Colonic mucosa (tissue), 4 donors: ENCODE measurements around the gene MYH7. TPM values are rescaled to one million over a fixed set of nuclear protein-coding genes. Genes with fewer than 3 reads are reported as not detected.
"Not testable (repeated sequence)": the region's sequence is repeated elsewhere in the genome, so short reads cannot be mapped to it uniquely, and the experiment has no call there.

Experiments used
- DNase-seq: peaks from one replicate; pipeline ENCODE4 v3.0.0-alpha.2; 2020
- H3K27ac ChIP-seq: fragments of 200-600 bp; one replicate; pipeline ENCODE4 v1.8.0; 2021
- H3K27me3 ChIP-seq: fragments of 200-600 bp; one replicate; pipeline ENCODE4 v1.8.0; 2021
- H3K36me3 ChIP-seq: fragments of 200-600 bp; one replicate; pipeline ENCODE4 v1.8.0; 2021
- H3K4me1 ChIP-seq: fragments of 200-600 bp; one replicate; pipeline ENCODE4 v1.8.0; 2021; ENCODE audit warnings: mild to moderate bottlenecking
- H3K4me3 ChIP-seq: fragments of 200-600 bp; one replicate; pipeline ENCODE4 v1.8.0; 2021
- H3K9ac ChIP-seq, 2 donors: one replicate each; pipeline ENCODE4 v1.7.0; 2013; ENCODE audit warnings: control low read depth in 2 of 2, low read depth in 2 of 2, low read length in 2 of 2
- H3K9me3 ChIP-seq: fragments of 200-600 bp; one replicate; pipeline ENCODE4 v1.8.0; 2021
- intact Hi-C: fragments of 100-400 bp; cut with DNase I; formaldehyde crosslinking; loops from one replicate; pipeline ENCODE4 v1.14.1; 2022
- total RNA-seq, 2 donors: library from RNA; stranded (reverse); fragmentation: NEBNext Ultra II Directional in 1 of 2; extraction: Animal tissue kit (Norgen Biotek cat#: 25700) in 1 of 2; gene quantifications; one replicate each; pipeline ENCODE4 v1.2.1, GENCODE V29; 2021
- TF ChIP-seq, protein P1 (sequence below): fragments of 200-600 bp; IDR thresholded peaks from one replicate; pipeline ENCODE4 v1.8.0; 2022; ENCODE audit warnings: antibody characterized with exemption, mild to moderate bottlenecking
- donor health status: healthy.
- donor health status: DM: no; HTN: no; CAD: no.
- donor health status: DM: no; HTN: no; CAD: no.

Gene MYH7
- total RNA-seq, 2 donors from 2014 or later, result 1.2 TPM; not detected in 1

DNA sequence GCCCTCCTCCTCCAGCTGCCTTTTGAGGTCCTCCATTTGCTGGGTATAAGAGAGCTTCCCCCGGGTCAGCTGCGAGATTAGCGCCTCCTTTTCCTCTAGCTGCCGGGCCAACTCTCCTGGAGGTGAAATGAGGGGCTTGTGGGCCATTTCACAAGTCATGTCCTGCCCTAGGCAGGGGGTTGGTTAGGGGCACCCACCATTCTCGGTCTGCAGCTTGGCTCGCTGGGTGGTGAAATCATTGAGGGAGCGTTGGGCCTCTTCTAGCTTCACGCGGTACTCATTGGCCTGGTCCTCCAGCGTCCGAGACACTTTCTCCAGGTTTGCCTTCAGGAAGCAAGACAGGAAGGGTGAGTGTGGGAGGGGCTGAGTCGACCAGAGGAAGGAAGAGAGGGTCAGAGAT is 46.1 kb downstream of the MYH7 start:
- Histone ChIP-seq H3K27ac (no peak overlapping the region), H3K9ac (no peak overlapping the region), H3K27me3 (no peaks in the 10 kb centered on the region), H3K4me1 (no peaks in the 10 kb centered on the region), H3K9me3 (no peaks in the 10 kb centered on the region), H3K4me3 (no peak overlapping the region), H3K36me3 (no peaks in the 10 kb centered on the region)
- TF ChIP-seq, protein P1, sequence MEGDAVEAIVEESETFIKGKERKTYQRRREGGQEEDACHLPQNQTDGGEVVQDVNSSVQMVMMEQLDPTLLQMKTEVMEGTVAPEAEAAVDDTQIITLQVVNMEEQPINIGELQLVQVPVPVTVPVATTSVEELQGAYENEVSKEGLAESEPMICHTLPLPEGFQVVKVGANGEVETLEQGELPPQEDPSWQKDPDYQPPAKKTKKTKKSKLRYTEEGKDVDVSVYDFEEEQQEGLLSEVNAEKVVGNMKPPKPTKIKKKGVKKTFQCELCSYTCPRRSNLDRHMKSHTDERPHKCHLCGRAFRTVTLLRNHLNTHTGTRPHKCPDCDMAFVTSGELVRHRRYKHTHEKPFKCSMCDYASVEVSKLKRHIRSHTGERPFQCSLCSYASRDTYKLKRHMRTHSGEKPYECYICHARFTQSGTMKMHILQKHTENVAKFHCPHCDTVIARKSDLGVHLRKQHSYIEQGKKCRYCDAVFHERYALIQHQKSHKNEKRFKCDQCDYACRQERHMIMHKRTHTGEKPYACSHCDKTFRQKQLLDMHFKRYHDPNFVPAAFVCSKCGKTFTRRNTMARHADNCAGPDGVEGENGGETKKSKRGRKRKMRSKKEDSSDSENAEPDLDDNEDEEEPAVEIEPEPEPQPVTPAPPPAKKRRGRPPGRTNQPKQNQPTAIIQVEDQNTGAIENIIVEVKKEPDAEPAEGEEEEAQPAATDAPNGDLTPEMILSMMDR, result no peak
- intact Hi-C loops, result no loop called here
- no peak for DNase-seq

GRCh38 chr14:23388996-23389395 is 46.5 kb downstream of the MYH7 start:
- Histone ChIP-seq H3K9me3 (no peaks in the 10 kb centered on the region), H3K27me3 (no peaks in the 10 kb centered on the region), H3K9ac (no peak overlapping the region), H3K36me3 (no peaks in the 10 kb centered on the region), H3K4me3 (no peak overlapping the region), H3K27ac (no peak overlapping the region), H3K4me1 (no peaks in the 10 kb centered on the region)
- TF ChIP-seq, protein P1, result no peak
- intact Hi-C loops, result no loop called here
- DNase-seq, result no peak

- no peaks in the 10 kb centered on the region for H3K4me1 ChIP-seq
- no peaks in the 10 kb centered on the region for H3K36me3 ChIP-seq
- no peak overlapping the region for H3K27ac ChIP-seq
- TF ChIP-seq, protein P1, result no peak
- H3K27me3 ChIP-seq, result no peaks in the 10 kb centered on the region
- H3K9me3 ChIP-seq, result no peaks in the 10 kb centered on the region
- no peak for DNase-seq
- no peak overlapping the region for H3K9ac ChIP-seq
- H3K4me3 ChIP-seq, result no peak overlapping the region
- intact Hi-C loops, result no loop called here
Observed at GRCh38 chr14:23387916-23388882, 47.3 kb downstream of the MYH7 start.

DNA sequence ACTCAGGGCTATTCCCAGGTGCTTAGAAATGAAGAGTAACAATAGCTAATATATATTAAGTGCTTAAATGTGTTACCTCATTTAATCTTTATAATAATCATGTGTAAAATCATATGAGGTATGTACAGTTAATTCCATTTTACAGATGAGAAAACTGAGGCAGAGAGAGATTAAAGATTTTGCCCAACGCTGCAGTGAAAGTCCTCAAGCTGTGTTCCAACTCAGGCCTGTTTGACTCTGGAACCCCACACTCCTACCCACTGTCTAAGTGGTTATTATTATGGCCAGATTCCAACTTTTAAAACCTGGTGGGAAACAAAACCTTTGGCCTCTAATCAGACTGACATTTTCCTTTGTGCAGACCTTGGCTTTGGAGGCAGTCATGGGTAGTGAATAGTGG is 48.5 kb downstream of the MYH7 start:
- DNase-seq, result no peak
- H3K27me3 ChIP-seq, result no peaks in the 10 kb centered on the region
- intact Hi-C loops, result no loop called here

DNA sequence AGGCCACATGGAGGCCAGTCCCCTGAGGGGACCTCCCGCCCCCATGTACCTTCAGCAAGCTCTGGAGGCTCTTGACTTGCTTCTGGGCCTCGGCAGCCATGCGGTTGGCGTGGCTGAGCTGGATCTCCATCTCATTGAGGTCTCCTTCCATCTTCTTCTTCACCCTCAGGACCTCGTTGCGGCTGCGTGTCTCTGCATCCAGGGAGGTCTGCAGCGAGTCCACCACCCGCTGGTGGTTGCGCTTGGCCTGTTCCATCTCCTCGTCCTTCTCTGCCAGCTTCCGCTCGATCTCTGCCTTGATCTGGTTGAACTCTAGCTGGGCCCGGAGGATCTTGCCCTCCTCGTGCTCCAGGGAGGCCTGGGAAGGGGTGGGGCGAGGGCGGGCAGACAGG is 49.2 kb downstream of the MYH7 start:
- intact Hi-C loops, H3K4me3 ChIP-seq, H3K9me3 ChIP-seq, DNase-seq, H3K36me3 ChIP-seq, H3K9ac ChIP-seq, H3K27ac ChIP-seq, H3K27me3 ChIP-seq, H3K4me1 ChIP-seq: not testable (repeated sequence)

More for the DNA sequence above, 48.5 kb downstream of the MYH7 start:
- TF ChIP-seq, protein P1, result no peak
- Histone ChIP-seq H3K4me3 (no peak overlapping the region), H3K27ac (no peak overlapping the region), H3K9ac (no peak overlapping the region), H3K36me3 (no peaks in the 10 kb centered on the region), H3K4me1 (no peaks in the 10 kb centered on the region), H3K9me3 (no peaks in the 10 kb centered on the region)

DNA sequence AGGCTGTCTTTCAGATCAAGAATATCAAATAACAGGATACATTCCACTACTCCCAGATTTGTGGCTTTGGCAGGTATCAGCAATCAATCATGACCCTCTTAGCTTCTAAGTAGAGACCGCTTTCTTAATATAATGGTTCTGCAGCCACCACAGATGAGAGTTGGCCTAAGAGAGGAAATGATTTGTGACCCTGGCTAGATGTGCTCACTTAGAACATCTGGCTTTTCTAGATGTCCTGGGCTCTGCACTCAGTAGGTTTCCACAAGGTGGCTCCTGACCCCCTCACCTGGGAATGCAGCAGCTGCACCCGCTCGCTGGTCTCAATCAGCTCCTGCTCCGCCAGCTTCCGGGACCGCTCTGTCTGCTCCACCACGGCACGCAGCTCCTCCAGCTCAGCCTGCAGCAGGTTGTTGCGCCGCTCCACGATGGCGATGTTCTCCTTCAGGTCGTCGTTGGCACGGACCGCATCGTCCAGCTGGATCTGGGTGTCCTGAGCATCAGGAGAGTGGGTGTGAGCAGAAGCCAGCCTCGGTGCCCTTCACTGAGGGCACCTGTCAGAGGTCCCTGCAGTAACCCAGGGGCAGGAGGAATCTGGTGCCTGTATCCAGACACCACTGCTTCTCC is 49.7 kb downstream of the MYH7 start:
- Histone ChIP-seq H3K36me3 (no peaks in the 10 kb centered on the region), H3K9me3 (no peaks in the 10 kb centered on the region), H3K27me3 (no peaks in the 10 kb centered on the region), H3K9ac (no peak overlapping the region), H3K4me3 (no peak overlapping the region), H3K27ac (no peak overlapping the region), H3K4me1 (no peaks in the 10 kb centered on the region)
- no peak for DNase-seq
- intact Hi-C loops, result no loop called here
- TF ChIP-seq, protein P1, result no peak
